AG04449 (cell line): ENCODE measurements around the gene MSMP.

Experiments
- CTCF ChIA-PET: fragments of 350-600 bp; formaldehyde crosslinking; extraction: SDS; loops from one replicate; lab custom pipeline; 2021; ENCODE audit warnings: antibody characterized with exemption; lab: Yijun Ruan, JAX
- POLR2A ChIA-PET: fragments of 400-600, 350-600 bp; formaldehyde crosslinking; extraction: SDS; loops from one replicate; lab custom pipeline; 2020; ENCODE audit warnings: antibody characterized with exemption, inconsistent platforms; lab: Yijun Ruan, JAX
- DNase-seq: peaks from one replicate; pipeline ENCODE4 v3.0.0-alpha.2; 2010; ENCODE audit warnings: low read depth, low spot score
- H3K4me3 ChIP-seq: 2 replicates; pipeline ENCODE4 v1.5.1; 2011; ENCODE audit warnings: low read depth, mild to moderate bottlenecking, control low read depth, low read length
- CTCF ChIP-seq: IDR thresholded peaks from one replicate; pipeline ENCODE4 v1.5.1; 2011; ENCODE audit warnings: mild to moderate bottlenecking, moderate library complexity, low read length, control low read depth, inconsistent platforms; ENCODE audit not compliant: insufficient read depth; ENCODE audit errors: missing control alignments

The MSMP gene

DNA sequence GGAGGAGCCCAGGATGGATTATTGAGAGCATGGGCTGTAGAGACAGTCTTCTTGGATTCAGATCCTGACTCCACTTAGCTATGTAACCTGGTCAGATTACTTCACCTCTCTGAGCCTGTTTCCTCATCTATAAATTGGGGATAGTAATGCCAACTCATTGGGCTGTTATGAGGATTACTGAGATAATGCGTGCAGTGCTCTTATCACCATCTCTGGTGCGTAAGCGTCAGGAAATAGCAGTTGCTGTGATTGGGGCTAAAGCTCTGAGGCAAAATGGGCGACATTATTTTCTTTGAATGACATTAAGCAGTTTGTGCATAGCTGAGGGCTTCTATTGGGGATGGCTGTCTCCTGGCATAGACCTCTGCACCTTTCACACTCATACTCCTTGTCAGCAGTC is 995 bp upstream of the MSMP start:
- POLR2A ChIA-PET: interaction anchor here (0.6 kb wide), 1 partner anchor 68 kb away, joined by 4 read pairs; no protein-coding TSS in a partner anchor

DNA sequence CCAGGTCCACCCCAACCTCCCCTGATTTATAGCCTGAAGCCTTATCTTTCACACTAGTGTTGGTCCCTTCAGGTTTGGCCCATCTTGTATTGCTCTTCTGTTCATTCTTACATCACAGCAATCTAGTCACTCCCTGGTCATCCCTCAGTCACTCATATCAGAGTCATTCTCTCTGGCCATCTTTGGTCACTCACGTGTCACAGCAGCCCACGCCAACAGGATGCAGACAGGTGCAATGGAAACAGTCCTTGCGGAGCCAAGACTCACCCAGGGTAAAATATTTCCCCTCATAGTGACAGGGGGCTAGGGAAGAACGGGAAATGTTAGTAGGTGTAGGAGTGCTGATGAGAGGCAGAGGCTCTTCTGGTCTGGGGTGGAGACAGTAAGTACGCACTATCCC is 610 bp downstream of the MSMP start:
- no peak overlapping the region for H3K4me3 ChIP-seq
- ChIA-PET CTCF (interaction anchor here (0.6 to 2.7 kb wide), 3 partner anchors 18 to 67 kb away, joined by 3 to 9 read pairs (median 4); no protein-coding TSS in a partner anchor), POLR2A (no interaction called here)
- no peak for DNase-seq
- no peak for TF ChIP-seq CTCF

More for the DNA sequence above, 995 bp upstream of the MSMP start:
- CTCF ChIA-PET: interaction anchor here (0.9 to 2.0 kb wide), 2 partner anchors 16 to 19 kb away, joined by 3 to 7 read pairs; no protein-coding TSS in a partner anchor
- no peak overlapping the region for H3K4me3 ChIP-seq
- TF ChIP-seq CTCF: no peak
- no peak for DNase-seq

DNA sequence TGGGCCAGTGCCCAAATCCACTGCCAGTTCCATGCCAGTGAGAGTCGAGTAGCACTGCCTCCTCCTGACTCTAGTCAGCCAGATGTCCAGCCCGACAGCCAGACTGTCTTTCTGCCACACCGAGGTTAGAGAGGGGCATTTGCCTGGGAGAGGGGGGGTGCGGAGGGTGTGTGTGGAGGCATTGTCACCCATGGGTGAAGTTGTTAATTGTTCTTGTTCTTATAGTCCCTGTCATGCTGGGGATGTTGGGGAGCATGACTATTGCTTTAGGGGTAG is 3.9 kb downstream of the MSMP start:
- no peak for DNase-seq
- CTCF ChIA-PET: interaction anchor here (1.0 to 8.0 kb wide), 5 partner anchors 8 to 89 kb away, joined by 3 to 130 read pairs (median 10); no protein-coding TSS in a partner anchor
- no peak for TF ChIP-seq CTCF
- peak overlapping the region; percentile 89 for H3K4me3 ChIP-seq
- POLR2A ChIA-PET: interaction anchor here (1.1 to 5.6 kb wide), 2 partner anchors 20 to 62 kb away, joined by 4 to 54 read pairs; partner anchors contain the start of genes CREB3 and TLN1

GRCh38 chr9:35749515-35750255 is 4.4 kb downstream of the MSMP start:
- ChIA-PET POLR2A (interaction anchor here (0.6 to 5.6 kb wide), 5 partner anchors 14 to 441 kb away, joined by 3 to 54 read pairs (median 4); partner anchors contain the start of genes CLTA, CREB3 and TLN1), CTCF (interaction anchor here (1.0 to 8.0 kb wide), 7 partner anchors 8 to 89 kb away, joined by 3 to 130 read pairs (median 10); no protein-coding TSS in a partner anchor)
- H3K4me3 ChIP-seq: peak overlapping the region; percentile 89
- DNase-seq: no peak
- TF ChIP-seq CTCF: no peak

GRCh38 chr9:35748858-35749514 is 5.1 kb downstream of the MSMP start, which contains the start of the genes GBA2 and RGP1:
TSS of gene GBA2 (minus strand) at chr9:35749228. CDS start at chr9:35748704, 524 bp downstream.
TSS of gene RGP1 (plus strand) at chr9:35749287. CDS start at chr9:35749756, 469 bp downstream.
- POLR2A ChIA-PET: interaction anchor here (0.7 to 5.6 kb wide), 6 partner anchors 13 to 441 kb away, joined by 3 to 54 read pairs (median 4); partner anchors contain the start of genes CLTA, CREB3 and TLN1
- TF ChIP-seq CTCF: no peak
- CTCF ChIA-PET: interaction anchor here (0.8 to 8.0 kb wide), 13 partner anchors 7 to 633 kb away, joined by 3 to 130 read pairs (median 4); partner anchors contain the start of gene ATOSB
- H3K4me3 ChIP-seq: peak within 1 kb of the TSS; percentile 89
- no peak for DNase-seq
